Astrocyte of the cerebellum (primary cell): ENCODE measurements around the gene CEP85.
A peak's percentile ranks its signal among the peaks of the same experiment; 100 is the strongest.

Experiments
- DNase-seq: peaks from one replicate; pipeline ENCODE4 v3.0.0-alpha.2; 2011; ENCODE audit warnings: low read depth
- H3K4me3 ChIP-seq: 2 replicates; pipeline ENCODE4 v1.5.1; 2011; ENCODE audit warnings: mild to moderate bottlenecking, low read depth, low read length, moderate library complexity
- CTCF ChIP-seq: IDR thresholded peaks from 2 replicates; pipeline ENCODE4 v1.5.1; 2012; ENCODE audit warnings: low read length, low read depth, moderate library complexity, mild to moderate bottlenecking; ENCODE audit errors: missing control alignments
- in situ Hi-C: cut with HindIII; loops from 2 replicates; pipeline ENCODE4 v1.10.0; 2017; ENCODE audit warnings: low sequenced_read_pairs

The CEP85 gene

GRCh38 chr1:26297057-26297790 is 63.2 kb downstream of the CEP85 start:
- H3K4me3 ChIP-seq: no peak overlapping the region
- in situ Hi-C loops: no loop called here
- DNase-seq: no peak
- TF ChIP-seq CTCF: no peak

- no peak for DNase-seq
- no peak for TF ChIP-seq CTCF
- in situ Hi-C loops: no loop called here
- H3K4me3 ChIP-seq: no peak overlapping the region
These were observed 63.8 kb downstream of the CEP85 start for GRCh38 chr1:26297791-26298124.

- H3K4me3 ChIP-seq: no peak overlapping the region
- TF ChIP-seq CTCF: no peak
- no peak for DNase-seq
- in situ Hi-C loops: no loop called here
These were observed 66.7 kb downstream of the CEP85 start for GRCh38 chr1:26300578-26301275.

GRCh38 chr1:26302733-26303405 is 68.9 kb downstream of the CEP85 start:
- no peak for DNase-seq
- no peak for TF ChIP-seq CTCF
- H3K4me3 ChIP-seq: no peak overlapping the region
- in situ Hi-C loops: no loop called here

- in situ Hi-C loops: no loop called here
- no peak for TF ChIP-seq CTCF
- DNase-seq: no peak
- peak overlapping the region; percentile 90 for H3K4me3 ChIP-seq
These were observed 71.8 kb downstream of the CEP85 start for GRCh38 chr1:26305667-26306289.
